Panc1 (cell line): ENCODE data around the gene AIF1. TPM values are rescaled to one million over a fixed set of nuclear protein-coding genes. Genes with fewer than 3 reads are reported as not detected.

Source experiments
- ATAC-seq: fragments of 200-7000 bp; cut with Tn5 transposase; 2 replicates; pipeline ENCODE4 v1.9.1; 2020; ENCODE audit warnings: mild to moderate bottlenecking, moderate library complexity
- BruUV-seq: library from RNA; stranded (reverse); fragments of 400-500 nt; replicated peaks from 2 replicates; lab custom pipeline; 2021; lab: Mats Ljungman, UMichigan
- CTCF ChIA-PET: fragments of 300-600 bp; sonication (Branson Sonifier 250); formaldehyde crosslinking; loops from one replicate; lab custom pipeline; 2022; ENCODE audit warnings: antibody characterized with exemption; lab: Charles Lee
- POLR2A ChIA-PET: fragments of 300-600 bp; sonication (Branson Sonifier 250); formaldehyde crosslinking; loops from one replicate; lab custom pipeline; 2022; ENCODE audit warnings: antibody characterized with exemption; lab: Charles Lee
- DNase-seq: peaks from one replicate; pipeline ENCODE4 v3.0.0-alpha.2; 2010; ENCODE audit warnings: low read depth, low spot score
- H3K27ac ChIP-seq: 2 replicates; pipeline ENCODE4 v1.5.1; 2011; ENCODE audit warnings: mild to moderate bottlenecking, low read length, inconsistent platforms
- H3K27me3 ChIP-seq: fragments of 200-500 bp; sonication (Bioruptor generic); 2 replicates; pipeline ENCODE4 v1.6.0; 2014; ENCODE audit warnings: low read length, inconsistent platforms; ENCODE audit not compliant: control insufficient read depth, insufficient read depth
- H3K36me3 ChIP-seq: fragments of 200-500 bp; sonication (Bioruptor generic); 2 replicates; pipeline ENCODE4 v1.5.1; 2014; ENCODE audit warnings: inconsistent platforms, mild to moderate bottlenecking, low read length, moderate library complexity; ENCODE audit not compliant: control insufficient read depth, insufficient read depth
- H3K4me1 ChIP-seq: 2 replicates; pipeline ENCODE4 v1.5.1; 2011; ENCODE audit warnings: inconsistent platforms, mild to moderate bottlenecking, low read length, moderate library complexity; ENCODE audit not compliant: control insufficient read depth, insufficient read depth
- H3K4me3 ChIP-seq, 2 experiments: 2 replicates each; pipeline ENCODE4 v1.5.1; 2011 to 2012; ENCODE audit warnings: low read depth in 2 of 2, low read length in 2 of 2, mild to moderate bottlenecking in 2 of 2, inconsistent platforms in 1 of 2, moderate library complexity in 1 of 2
- H3K9me3 ChIP-seq: fragments of 200-500 bp; sonication (Bioruptor generic); 2 replicates; pipeline ENCODE4 v1.5.1; 2014; ENCODE audit warnings: low read depth, mild to moderate bottlenecking, inconsistent platforms, low read length, moderate library complexity; ENCODE audit not compliant: control insufficient read depth, insufficient read depth
- CTCF ChIP-seq: fragments of 450-650 bp; IDR thresholded peaks from 2 replicates; pipeline ENCODE4 v1.5.1; 2017; ENCODE audit warnings: mild to moderate bottlenecking
- POLR2AphosphoS5 ChIP-seq: IDR thresholded peaks from 2 replicates; pipeline ENCODE4 v1.6.1; 2012; ENCODE audit warnings: mild to moderate bottlenecking, low read depth, low read length, moderate library complexity
- REST ChIP-seq, 2 experiments: IDR thresholded peaks; 2 replicates each; pipeline ENCODE4 v1.6.1; 2011 to 2012; ENCODE audit warnings: low read depth in 2 of 2, control low read depth in 1 of 2, low read length in 1 of 2, mild to moderate bottlenecking in 1 of 2, moderate library complexity in 1 of 2; ENCODE audit not compliant: insufficient read depth in 1 of 2
- SIN3A ChIP-seq: IDR thresholded peaks from 2 replicates; pipeline ENCODE4 v1.6.1; 2012; ENCODE audit warnings: low read depth, mild to moderate bottlenecking, low read length, moderate library complexity, borderline replicate concordance; ENCODE audit not compliant: insufficient read depth
- TCF7L2 ChIP-seq: IDR thresholded peaks from 2 replicates; pipeline ENCODE4 v1.6.1; 2011; ENCODE audit warnings: mild to moderate bottlenecking, low read depth, low read length, inconsistent platforms
- in situ Hi-C: cut with HindIII; loops from 2 replicates; pipeline ENCODE4 v1.10.0; 2016; ENCODE audit warnings: low sequenced_read_pairs, low pct_unique_long_range_greater_than_20kb
- intact Hi-C: fragments of 100-400 bp; cut with micrococcal nuclease; formaldehyde crosslinking; loops from one replicate; pipeline ENCODE4 v1.10.0; 2022; ENCODE audit not compliant: unreplicated experiment
- total RNA-seq: library from RNA; stranded (reverse); gene quantifications from one replicate; pipeline ENCODE4 v1.2.1, GENCODE V29; 2021; ENCODE audit not compliant: unreplicated experiment

The AIF1 gene
- total RNA-seq, 1 experiment from 2014 or later = 0.44 TPM

- intact Hi-C loops = no loop called here
- Histone ChIP-seq H3K4me3 (no peak overlapping the region), H3K9me3 (no peaks in the 10 kb centered on the region), H3K36me3 (no peaks in the 10 kb centered on the region), H3K27me3 (no peaks in the 10 kb centered on the region), H3K4me1 (0 out of 2 replicates have a peak, but pooled peaks cover 3% of the 10 kb centered on the region), H3K27ac (no peak overlapping the region)
- in situ Hi-C loops = no loop called here
- ChIA-PET POLR2A (no interaction called here), CTCF (interaction anchor here (1.5 kb wide), 1 partner anchor 36 kb away, joined by 7 read pairs; no protein-coding TSS in a partner anchor)
- BruUV-seq = no TSS peak
- no peak for ATAC-seq
- TF ChIP-seq SIN3A = no peak
- TF ChIP-seq REST (IDR thresholded peaks at IDR 0.05; ENCODE audit: insufficient read depth in 1 of 2, low read depth in 2 of 2, low read length in 1 of 2) = no peak
- no peak for TF ChIP-seq POLR2AphosphoS5
- no peak for TF ChIP-seq CTCF
- no peak for TF ChIP-seq TCF7L2
- no peak for DNase-seq
Observed at GRCh38 chr6:31586599-31587281, 28.3 kb upstream of the AIF1 start.

GRCh38 chr6:31587791-31588777 lies 26.9 kb upstream of the AIF1 start:
- BruUV-seq = no TSS peak
- Histone ChIP-seq H3K9me3 (no peaks in the 10 kb centered on the region), H3K27ac (no peak overlapping the region), H3K4me3 (no peak overlapping the region), H3K36me3 (no peaks in the 10 kb centered on the region), H3K4me1 (no peaks in the 10 kb centered on the region), H3K27me3 (no peaks in the 10 kb centered on the region)
- intact Hi-C loops (no loop called here), in situ Hi-C loops (no loop called here)
- ChIA-PET POLR2A (interaction anchor here (0.6 to 0.9 kb wide), 2 partner anchors 31 to 48 kb away, joined by 4 to 6 read pairs; no protein-coding TSS in a partner anchor), CTCF (interaction anchor here (0.5 to 1.5 kb wide), 2 partner anchors 37 to 38 kb away, joined by 3 to 7 read pairs; no protein-coding TSS in a partner anchor)
- DNase-seq (no peak), ATAC-seq (no peak)
- TF ChIP-seq CTCF (no peak), SIN3A (no peak)
